H1 (cell line): ENCODE measurements around the gene ASCC3.

ENCODE experiments used
- SRF ChIP-seq: IDR thresholded peaks from 2 replicates; pipeline ENCODE4 v1.6.1; 2011; ENCODE audit warnings: mild to moderate bottlenecking, low read depth, low read length, moderate library complexity
- TF ChIP-seq, protein P1 (sequence below), 3 experiments: IDR thresholded peaks; 1 replicate in 2 of 3; 2 replicates in 1 of 3; pipeline versions ENCODE4 v1.5.1 to v1.6.1; 2011; ENCODE audit warnings: low read length in 3 of 3, mild to moderate bottlenecking in 3 of 3, inconsistent platforms in 2 of 3, low read depth in 1 of 3, moderate library complexity in 1 of 3; ENCODE audit not compliant: insufficient read depth in 1 of 3; ENCODE audit errors: control extremely low read depth in 1 of 3

DNA sequence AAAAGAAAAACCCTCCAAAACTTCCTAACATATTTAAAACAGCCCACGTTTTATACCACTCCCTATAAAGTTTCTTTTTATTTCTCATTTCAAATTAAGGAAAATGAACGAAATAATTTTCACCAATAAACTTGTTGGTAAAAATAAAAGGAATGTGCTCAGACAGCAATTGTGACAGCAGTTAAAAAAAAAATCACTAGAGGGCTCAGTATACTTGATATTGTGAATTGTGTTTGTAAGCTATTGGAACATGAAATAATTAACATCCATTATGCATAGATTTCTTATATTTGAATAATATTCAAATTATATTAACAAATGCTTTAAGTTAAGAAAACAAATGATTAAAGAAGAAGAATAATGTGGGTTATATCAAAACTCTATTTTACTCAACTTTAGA, 105.5 kb downstream of the ASCC3 start:
- TF ChIP-seq, protein P1, sequence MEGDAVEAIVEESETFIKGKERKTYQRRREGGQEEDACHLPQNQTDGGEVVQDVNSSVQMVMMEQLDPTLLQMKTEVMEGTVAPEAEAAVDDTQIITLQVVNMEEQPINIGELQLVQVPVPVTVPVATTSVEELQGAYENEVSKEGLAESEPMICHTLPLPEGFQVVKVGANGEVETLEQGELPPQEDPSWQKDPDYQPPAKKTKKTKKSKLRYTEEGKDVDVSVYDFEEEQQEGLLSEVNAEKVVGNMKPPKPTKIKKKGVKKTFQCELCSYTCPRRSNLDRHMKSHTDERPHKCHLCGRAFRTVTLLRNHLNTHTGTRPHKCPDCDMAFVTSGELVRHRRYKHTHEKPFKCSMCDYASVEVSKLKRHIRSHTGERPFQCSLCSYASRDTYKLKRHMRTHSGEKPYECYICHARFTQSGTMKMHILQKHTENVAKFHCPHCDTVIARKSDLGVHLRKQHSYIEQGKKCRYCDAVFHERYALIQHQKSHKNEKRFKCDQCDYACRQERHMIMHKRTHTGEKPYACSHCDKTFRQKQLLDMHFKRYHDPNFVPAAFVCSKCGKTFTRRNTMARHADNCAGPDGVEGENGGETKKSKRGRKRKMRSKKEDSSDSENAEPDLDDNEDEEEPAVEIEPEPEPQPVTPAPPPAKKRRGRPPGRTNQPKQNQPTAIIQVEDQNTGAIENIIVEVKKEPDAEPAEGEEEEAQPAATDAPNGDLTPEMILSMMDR (IDR thresholded peaks at IDR 0.05; ENCODE audit: control extremely low read depth in 1 of 3, insufficient read depth in 1 of 3, low read depth in 1 of 3, low read length in 3 of 3) = no peak
- TF ChIP-seq SRF = no peak
